Activated CD8-positive, alpha-beta memory T cell treated with anti-CD3 and anti-CD28 coated beads, Interleukin-2, amount 10 ng/mL, durations not matched to agents 7 days and 5 days (primary cell): ENCODE results near the gene LIMS1. TPM values are rescaled to one million over a fixed set of nuclear protein-coding genes. Genes with fewer than 3 reads are reported as not detected.

ENCODE experiments used
- ATAC-seq: fragments of 150-1000 bp; cut with Tn5 transposase; one replicate; pipeline ENCODE4 v1.10.0; 2021; ENCODE audit warnings: moderate library complexity
- CTCF ChIA-PET: fragments of 350-600 bp; sonication (Branson Sonifier 250); formaldehyde crosslinking; loops from one replicate; lab custom pipeline; 2021; ENCODE audit warnings: antibody characterized with exemption; lab: Charles Lee
- DNase-seq: peaks from one replicate; pipeline ENCODE4 v3.0.0-alpha.2; 2020
- H3K27ac Mint-ChIP-seq: one replicate; pipeline ENCODE4 v1.8.0; 2021; ENCODE audit warnings: mild to moderate bottlenecking, mixed read lengths
- H3K27me3 Mint-ChIP-seq: one replicate; pipeline ENCODE4 v1.8.0; 2021; ENCODE audit warnings: mixed read lengths
- H3K36me3 Mint-ChIP-seq: one replicate; pipeline ENCODE4 v1.8.0; 2021; ENCODE audit warnings: mild to moderate bottlenecking, mixed read lengths
- H3K4me1 Mint-ChIP-seq: one replicate; pipeline ENCODE4 v1.8.0; 2021; ENCODE audit warnings: mixed read lengths
- H3K4me3 Mint-ChIP-seq: one replicate; pipeline ENCODE4 v1.8.0; 2021; ENCODE audit warnings: mild to moderate bottlenecking, moderate library complexity, mixed read lengths
- H3K9me3 Mint-ChIP-seq: one replicate; pipeline ENCODE4 v1.8.0; 2022; ENCODE audit warnings: low read depth, mixed read lengths
- total RNA-seq, 2 experiments: library from RNA; stranded (reverse); gene quantifications; one replicate each; pipeline ENCODE4 v1.2.3, GENCODE V29; 2021

Gene LIMS1
- total RNA-seq, 2 experiments from 2014 or later = 57.2 to 58.2 TPM

DNA sequence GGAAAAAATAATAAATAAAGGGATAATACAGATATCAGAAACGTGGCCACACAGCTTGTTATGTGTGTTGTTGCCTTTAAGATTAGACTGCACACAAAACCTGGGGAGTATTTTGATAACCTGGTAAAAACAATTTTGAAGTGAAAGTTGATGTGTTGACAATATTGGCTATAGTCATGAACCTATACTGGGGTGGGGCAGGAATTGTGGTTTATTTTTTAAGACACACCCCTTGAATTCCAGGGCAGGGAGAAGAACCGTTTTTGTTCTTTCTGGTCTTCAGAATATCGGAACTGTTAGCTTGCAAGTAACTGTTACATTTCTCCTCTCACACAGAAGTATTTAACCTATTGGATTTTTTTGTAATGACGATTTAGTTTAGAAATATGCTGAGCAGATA lies 80.4 kb downstream of the LIMS1 start:
- ATAC-seq = no peak
- H3K4me1 Mint-ChIP-seq = peaks cover 86% of the 10 kb centered on the region
- H3K4me3 Mint-ChIP-seq = no peak overlapping the region
- H3K27ac Mint-ChIP-seq = peak overlapping the region; percentile 84
- no peaks in the 10 kb centered on the region for H3K27me3 Mint-ChIP-seq
- DNase-seq = no peak
- H3K9me3 Mint-ChIP-seq = no peaks in the 10 kb centered on the region
- CTCF ChIA-PET = interaction anchor here (1.0 to 10.3 kb wide), 5 partner anchors 8 to 23 kb away, joined by 5 to 171 read pairs (median 7); no protein-coding TSS in a partner anchor
- peaks cover 5% of the 10 kb centered on the region for H3K36me3 Mint-ChIP-seq

DNA sequence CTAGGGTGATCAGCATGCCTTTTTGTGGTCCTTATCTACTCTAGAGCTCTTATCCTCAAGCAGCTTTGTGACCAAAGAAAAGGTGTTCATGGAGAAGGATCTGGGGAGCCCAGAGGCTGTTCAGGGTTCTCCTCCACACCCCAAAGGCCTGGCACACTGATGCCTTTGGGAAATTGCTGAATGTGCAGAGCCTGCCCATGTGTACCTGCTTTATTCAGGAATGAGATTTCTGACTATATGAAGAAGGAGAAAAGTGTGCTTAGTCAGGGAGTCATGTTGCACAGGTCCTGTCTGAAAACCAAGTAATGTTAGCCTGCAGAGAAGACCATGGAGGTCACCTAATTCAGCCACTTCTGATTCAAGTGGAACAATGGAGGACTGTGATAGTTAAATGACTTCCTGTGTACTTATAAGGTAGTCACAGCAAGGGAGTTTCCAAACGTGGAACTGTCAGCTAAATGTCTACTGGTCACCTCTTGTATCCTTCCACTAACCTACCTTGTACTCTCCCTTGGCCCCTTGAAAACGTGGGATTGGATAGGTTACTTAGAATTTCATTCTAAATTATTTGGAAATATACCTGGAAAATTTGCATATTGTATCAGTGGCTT lies 81.3 kb downstream of the LIMS1 start:
- peak overlapping the region; percentile 84 for H3K27ac Mint-ChIP-seq
- CTCF ChIA-PET = interaction anchor here (1.0 to 10.3 kb wide), 5 partner anchors 9 to 22 kb away, joined by 5 to 171 read pairs (median 7); no protein-coding TSS in a partner anchor
- H3K27me3 Mint-ChIP-seq = no peaks in the 10 kb centered on the region
- H3K9me3 Mint-ChIP-seq = no peaks in the 10 kb centered on the region
- peaks cover 90% of the 10 kb centered on the region for H3K4me1 Mint-ChIP-seq
- peaks cover 5% of the 10 kb centered on the region for H3K36me3 Mint-ChIP-seq
- ATAC-seq (peak; percentile 18), DNase-seq (no peak)
- no peak overlapping the region for H3K4me3 Mint-ChIP-seq

DNA sequence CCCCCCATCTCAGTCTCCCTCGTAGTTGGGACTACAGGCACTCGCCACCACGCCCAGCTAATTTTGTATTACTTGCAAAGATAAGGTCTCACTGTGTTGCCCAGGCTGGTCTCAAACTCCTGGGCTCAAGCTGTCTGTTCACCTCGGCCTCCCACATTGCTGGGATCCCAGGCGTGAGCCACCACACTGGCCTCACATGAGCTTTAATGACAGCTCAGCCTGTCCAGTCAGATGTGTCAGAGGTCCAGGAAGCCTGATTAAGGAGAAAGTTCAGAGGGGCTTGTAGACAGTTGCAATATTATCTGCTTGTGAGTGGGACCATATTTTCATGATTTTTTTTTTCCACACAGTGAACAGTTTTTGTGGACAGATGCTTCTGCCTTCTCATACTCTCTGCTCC lies 82.0 kb downstream of the LIMS1 start:
- peak overlapping the region; percentile 84 for H3K27ac Mint-ChIP-seq
- H3K9me3 Mint-ChIP-seq = no peaks in the 10 kb centered on the region

DNA sequence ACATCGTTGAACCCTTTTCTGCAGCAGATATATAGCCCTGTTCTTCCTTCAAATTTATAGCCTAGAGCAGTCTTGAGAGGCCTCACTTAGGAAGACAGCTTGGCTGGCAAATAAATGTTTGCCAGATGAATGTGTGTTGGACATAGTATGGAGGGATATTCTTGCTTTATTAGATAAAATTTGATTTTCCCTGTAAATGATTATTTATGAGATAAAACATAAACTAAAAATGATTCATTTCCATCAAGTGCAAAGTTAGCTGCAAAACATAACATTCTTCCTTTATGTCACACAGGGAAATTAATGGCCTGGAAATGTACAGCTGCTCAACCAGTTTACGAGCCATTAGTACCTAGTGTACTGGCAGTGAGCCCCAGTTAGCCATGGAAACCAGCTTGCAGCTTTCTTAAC lies 82.5 kb downstream of the LIMS1 start:
- H3K36me3 Mint-ChIP-seq = peaks cover 5% of the 10 kb centered on the region
- DNase-seq (no peak), ATAC-seq (no peak)
- H3K27me3 Mint-ChIP-seq = no peaks in the 10 kb centered on the region
- CTCF ChIA-PET = interaction anchor here (1.0 to 10.3 kb wide), 3 partner anchors 9 to 84 kb away, joined by 3 to 171 read pairs (median 6); no protein-coding TSS in a partner anchor
- H3K4me1 Mint-ChIP-seq = peaks cover 89% of the 10 kb centered on the region
- no peak overlapping the region for H3K27ac Mint-ChIP-seq
- H3K9me3 Mint-ChIP-seq = no peaks in the 10 kb centered on the region
- H3K4me3 Mint-ChIP-seq = no peak overlapping the region

More for the DNA sequence above, 82.0 kb downstream of the LIMS1 start:
- Mint-ChIP-seq H3K4me3 (no peak overlapping the region), H3K27me3 (no peaks in the 10 kb centered on the region), H3K36me3 (peaks cover 5% of the 10 kb centered on the region), H3K4me1 (peaks cover 90% of the 10 kb centered on the region)
- no peak for DNase-seq
- no peak for ATAC-seq
- CTCF ChIA-PET = interaction anchor here (1.0 to 10.3 kb wide), 4 partner anchors 9 to 83 kb away, joined by 3 to 171 read pairs (median 7); no protein-coding TSS in a partner anchor

DNA sequence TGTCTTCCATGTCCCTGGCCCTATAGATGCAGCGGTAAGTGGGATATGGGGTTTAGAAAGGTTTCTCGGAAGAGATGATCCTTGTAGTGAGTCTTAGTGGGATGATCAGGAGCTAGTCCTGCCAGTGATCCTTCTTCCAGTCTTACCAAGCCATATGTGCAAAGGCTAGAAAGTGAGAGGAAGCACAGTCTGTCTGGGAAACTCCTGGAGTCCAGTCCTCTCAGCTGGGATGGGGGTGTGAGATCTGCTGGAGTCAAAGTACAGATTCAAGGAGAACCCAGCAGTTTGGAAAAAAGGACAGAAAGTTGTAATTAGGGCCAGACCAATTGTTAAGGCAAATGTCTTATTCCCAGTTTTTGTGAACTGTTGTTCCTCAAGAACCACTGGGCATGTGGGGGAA lies 83.3 kb downstream of the LIMS1 start:
- no peak overlapping the region for H3K4me3 Mint-ChIP-seq
- CTCF ChIA-PET = interaction anchor here (10.3 kb wide), 1 partner anchor 20 kb away, joined by 171 read pairs; no protein-coding TSS in a partner anchor
- DNase-seq = no peak
- peak overlapping the region; percentile 90 for H3K27ac Mint-ChIP-seq
- peaks cover 5% of the 10 kb centered on the region for H3K36me3 Mint-ChIP-seq
- peaks cover 84% of the 10 kb centered on the region for H3K4me1 Mint-ChIP-seq
- no peaks in the 10 kb centered on the region for H3K9me3 Mint-ChIP-seq
- no peaks in the 10 kb centered on the region for H3K27me3 Mint-ChIP-seq
- no peak for ATAC-seq

GRCh38 chr2:108619925-108620620 lies 85.8 kb downstream of the LIMS1 start:
- CTCF ChIA-PET = interaction anchor here (1.2 to 10.6 kb wide), 5 partner anchors 9 to 16 kb away, joined by 5 to 102 read pairs (median 12); no protein-coding TSS in a partner anchor
- Mint-ChIP-seq H3K27me3 (no peaks in the 10 kb centered on the region), H3K4me3 (peak overlapping the region; percentile 27), H3K27ac (peak overlapping the region; percentile 90), H3K36me3 (peaks cover 5% of the 10 kb centered on the region), H3K4me1 (peaks cover 75% of the 10 kb centered on the region), H3K9me3 (no peaks in the 10 kb centered on the region)
- DNase-seq (no peak), ATAC-seq (no peak)

- DNase-seq (no peak), ATAC-seq (no peak)
- CTCF ChIA-PET = interaction anchor here (1.2 to 10.6 kb wide), 5 partner anchors 8 to 15 kb away, joined by 5 to 102 read pairs (median 12); no protein-coding TSS in a partner anchor
- Mint-ChIP-seq H3K36me3 (peaks cover 5% of the 10 kb centered on the region), H3K4me1 (peaks cover 75% of the 10 kb centered on the region), H3K27me3 (no peaks in the 10 kb centered on the region), H3K27ac (peak overlapping the region; percentile 90), H3K9me3 (no peaks in the 10 kb centered on the region), H3K4me3 (peak overlapping the region; percentile 27)
These were observed 86.4 kb downstream of the LIMS1 start for GRCh38 chr2:108620656-108621055.

DNA sequence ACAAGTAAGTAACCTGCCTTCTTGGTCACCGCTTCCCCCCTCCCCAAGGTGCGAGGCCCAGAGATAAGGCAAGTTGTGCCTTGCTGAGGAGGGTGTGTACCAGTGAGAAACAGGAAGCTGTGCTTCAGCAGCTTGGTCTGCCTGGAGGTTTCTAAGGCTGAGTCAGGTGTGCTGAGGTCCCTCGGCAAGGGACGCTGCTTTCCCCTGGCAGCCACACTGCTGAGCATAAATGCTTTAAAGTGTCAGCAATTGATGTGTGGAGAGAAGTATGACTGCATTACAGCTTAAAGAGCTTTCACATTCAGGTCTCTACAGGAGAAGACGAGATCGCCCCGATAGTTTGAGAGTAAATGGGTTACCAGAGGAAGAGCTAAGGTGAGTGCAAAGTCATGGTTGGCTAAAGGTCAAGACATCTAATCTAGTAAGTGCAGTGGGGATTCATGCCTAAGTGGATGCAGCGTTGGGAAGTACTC lies 86.9 kb downstream of the LIMS1 start:
- Mint-ChIP-seq H3K4me1 (peaks cover 75% of the 10 kb centered on the region), H3K4me3 (peak overlapping the region; percentile 79), H3K27me3 (no peaks in the 10 kb centered on the region), H3K27ac (peak overlapping the region; percentile 90), H3K36me3 (peaks cover 2% of the 10 kb centered on the region), H3K9me3 (no peaks in the 10 kb centered on the region)
- ATAC-seq (peak; percentile 95), DNase-seq (peak; percentile 91)
- CTCF ChIA-PET = interaction anchor here (1.2 to 10.6 kb wide), 5 partner anchors 8 to 15 kb away, joined by 5 to 102 read pairs (median 12); no protein-coding TSS in a partner anchor

- Mint-ChIP-seq H3K27ac (peak overlapping the region; percentile 90), H3K4me3 (peak overlapping the region; percentile 79), H3K4me1 (peaks cover 73% of the 10 kb centered on the region), H3K9me3 (no peaks in the 10 kb centered on the region), H3K36me3 (peaks cover 2% of the 10 kb centered on the region), H3K27me3 (no peaks in the 10 kb centered on the region)
- CTCF ChIA-PET = interaction anchor here (1.2 to 10.6 kb wide), 5 partner anchors 9 to 16 kb away, joined by 4 to 102 read pairs (median 12); no protein-coding TSS in a partner anchor
- DNase-seq = no peak
- ATAC-seq = no peak
These were observed 87.7 kb downstream of the LIMS1 start for GRCh38 chr2:108621687-108622681.

DNA sequence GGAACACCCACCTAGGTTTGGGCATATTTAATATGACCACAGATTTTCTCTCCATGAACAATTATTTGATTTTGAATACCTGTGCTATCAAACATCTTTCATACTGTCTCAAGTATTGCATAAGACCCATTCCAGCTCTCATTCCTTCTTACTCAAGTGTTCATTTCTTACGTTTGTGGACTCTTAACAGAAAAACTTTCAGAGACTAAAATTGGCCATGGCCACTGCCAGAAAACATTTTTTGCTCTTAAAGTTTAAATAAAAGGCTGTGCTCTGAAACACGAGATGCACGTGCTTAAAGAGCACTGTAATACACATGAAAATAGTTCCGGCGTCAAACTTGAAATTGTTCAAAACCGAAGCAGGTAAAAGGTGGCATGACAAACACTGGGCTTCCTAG lies 89.3 kb downstream of the LIMS1 start:
- no peaks in the 10 kb centered on the region for H3K27me3 Mint-ChIP-seq
- no peak for ATAC-seq
- peak overlapping the region; percentile 67 for H3K4me3 Mint-ChIP-seq
- H3K36me3 Mint-ChIP-seq = peaks cover 5% of the 10 kb centered on the region
- no peaks in the 10 kb centered on the region for H3K9me3 Mint-ChIP-seq
- no peak for DNase-seq
- peaks cover 70% of the 10 kb centered on the region for H3K4me1 Mint-ChIP-seq
- CTCF ChIA-PET = interaction anchor here (2.6 to 10.6 kb wide), 3 partner anchors 8 to 12 kb away, joined by 7 to 102 read pairs (median 11); no protein-coding TSS in a partner anchor
- peak overlapping the region; percentile 72 for H3K27ac Mint-ChIP-seq

- Mint-ChIP-seq H3K4me3 (peak overlapping the region; percentile 56), H3K9me3 (no peaks in the 10 kb centered on the region), H3K27me3 (no peaks in the 10 kb centered on the region), H3K27ac (peak overlapping the region; percentile 79), H3K4me1 (peaks cover 68% of the 10 kb centered on the region), H3K36me3 (peaks cover 11% of the 10 kb centered on the region)
- ATAC-seq (no peak), DNase-seq (no peak)
- CTCF ChIA-PET = interaction anchor here (0.6 to 10.6 kb wide), 9 partner anchors 9 to 83 kb away, joined by 3 to 102 read pairs (median 5); no protein-coding TSS in a partner anchor
These were observed 91.0 kb downstream of the LIMS1 start for GRCh38 chr2:108625186-108625827.

GRCh38 chr2:108625828-108626195 lies 91.5 kb downstream of the LIMS1 start:
- no peaks in the 10 kb centered on the region for H3K27me3 Mint-ChIP-seq
- H3K36me3 Mint-ChIP-seq = peaks cover 16% of the 10 kb centered on the region
- CTCF ChIA-PET = interaction anchor here (0.6 to 10.6 kb wide), 9 partner anchors 9 to 84 kb away, joined by 3 to 102 read pairs (median 5); no protein-coding TSS in a partner anchor
- no peak for ATAC-seq
- H3K9me3 Mint-ChIP-seq = no peaks in the 10 kb centered on the region
- H3K4me1 Mint-ChIP-seq = peaks cover 69% of the 10 kb centered on the region
- peak overlapping the region; percentile 35 for H3K4me3 Mint-ChIP-seq
- peak overlapping the region; percentile 79 for H3K27ac Mint-ChIP-seq
- DNase-seq = no peak
